MCF 10A (cell line): ENCODE data around the gene TECR. TPM values are rescaled to one million over a fixed set of nuclear protein-coding genes. Genes with fewer than 3 reads are reported as not detected.

ENCODE experiments used
- BruUV-seq: library from RNA; stranded (reverse); fragments of 400-500 nt; replicated peaks from 2 replicates; lab custom pipeline; 2021; lab: Mats Ljungman, UMichigan
- CTCF ChIA-PET: fragments of 300-600 bp; sonication (Branson Sonifier 250); formaldehyde crosslinking; extraction: SDS; loops from one replicate; lab custom pipeline; 2021; ENCODE audit warnings: antibody characterized with exemption, inconsistent platforms; lab: Yijun Ruan, JAX
- POLR2A ChIA-PET: fragments of 300-600, 350-650 bp; sonication (Branson Sonifier 250); formaldehyde crosslinking; extraction: SDS; loops from one replicate; lab custom pipeline; 2020; ENCODE audit warnings: antibody characterized with exemption, inconsistent platforms; lab: Yijun Ruan, JAX
- DNase-seq: peaks from one replicate; pipeline ENCODE4 v3.0.0-alpha.2; 2018; ENCODE audit not compliant: unreplicated experiment
- H3K27ac Mint-ChIP-seq: one replicate; pipeline ENCODE4 v1.8.0; 2022; ENCODE audit warnings: mild to moderate bottlenecking, low read depth, mixed read lengths; ENCODE audit not compliant: unreplicated experiment
- H3K27me3 Mint-ChIP-seq: one replicate; pipeline ENCODE4 v1.8.0; 2022; ENCODE audit warnings: mixed read lengths; ENCODE audit not compliant: insufficient read depth, unreplicated experiment
- H3K36me3 Mint-ChIP-seq: one replicate; pipeline ENCODE4 v1.8.0; 2022; ENCODE audit warnings: mild to moderate bottlenecking, moderate library complexity, mixed read lengths; ENCODE audit not compliant: insufficient read depth, unreplicated experiment
- H3K4me1 Mint-ChIP-seq: one replicate; pipeline ENCODE4 v1.8.0; 2022; ENCODE audit warnings: mixed read lengths; ENCODE audit not compliant: insufficient read depth, unreplicated experiment
- H3K4me3 Mint-ChIP-seq: one replicate; pipeline ENCODE4 v1.8.0; 2022; ENCODE audit warnings: mild to moderate bottlenecking, moderate library complexity, mixed read lengths; ENCODE audit not compliant: unreplicated experiment
- H3K9me3 Mint-ChIP-seq: one replicate; pipeline ENCODE4 v1.8.0; 2022; ENCODE audit warnings: mixed read lengths; ENCODE audit not compliant: unreplicated experiment
- intact Hi-C: fragments of 100-400 bp; cut with micrococcal nuclease; formaldehyde crosslinking; loops from 2 replicates; pipeline ENCODE4 v1.14.1; 2022
- total RNA-seq: library from RNA; stranded (reverse); gene quantifications from 2 replicates; pipeline ENCODE4 v1.2.3, GENCODE V29; 2022
- TF ChIP-seq, protein P1 (sequence below): fragments of 200-600 bp; IDR thresholded peaks from one replicate; pipeline ENCODE4 v1.8.0; 2022; ENCODE audit warnings: antibody characterized with exemption, mild to moderate bottlenecking; ENCODE audit not compliant: unreplicated experiment

TECR gene
- total RNA-seq, 1 experiment from 2014 or later: 106 TPM

DNA sequence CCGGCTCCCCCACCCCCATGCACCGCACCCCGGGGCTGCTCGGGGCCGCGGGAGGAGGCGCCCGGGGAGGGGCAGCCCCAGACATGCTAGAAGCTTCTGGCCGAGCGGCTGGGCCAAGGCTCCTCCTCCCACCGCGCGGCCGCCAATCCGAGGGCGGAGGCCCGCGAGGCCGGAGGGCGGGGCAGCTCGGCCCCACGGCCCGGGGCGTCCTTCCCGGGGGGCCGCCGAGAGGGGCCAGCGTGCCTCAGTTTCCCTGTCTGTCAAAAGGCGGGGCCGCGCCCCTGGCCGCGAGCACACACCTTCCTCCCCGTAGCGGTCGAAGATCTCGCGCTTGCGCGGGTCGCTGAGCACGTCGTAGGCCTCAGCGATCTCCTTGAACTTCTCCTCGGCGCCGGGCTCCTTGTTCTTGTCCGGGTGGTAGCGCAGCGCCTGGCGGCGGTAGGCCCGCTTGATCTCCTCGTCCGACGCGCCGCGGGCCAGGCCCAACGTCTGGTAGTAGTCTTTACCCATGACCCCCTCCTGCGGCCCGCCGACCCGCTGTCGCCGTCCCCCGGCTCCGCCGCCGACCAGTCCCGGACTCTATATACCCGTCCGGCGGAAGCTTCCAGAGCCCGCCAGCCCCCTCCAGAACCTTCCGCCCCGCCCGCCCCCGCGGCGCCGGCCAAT lies 11.4 kb upstream of the TECR start, which contains the start of gene DNAJB1:
TSS of gene DNAJB1 (minus strand) at position 558 of the 666 bp plus-strand sequence. CDS start at position 510, 48 bp downstream.
- DNase-seq: peak; percentile 85
- intact Hi-C loops: loop anchor here (2.0 kb wide), 1 partner anchor 33 kb away; no protein-coding TSS in a partner anchor
- ChIA-PET POLR2A (interaction anchor here (0.6 to 15.7 kb wide), 38 partner anchors 8 to 1726 kb away, joined by 3 to 203 read pairs (median 4); partner anchors contain the start of genes ADGRE5, ASF1B, DDX39A and GIPC1), CTCF (interaction anchor here (0.6 to 7.9 kb wide), 4 partner anchors 13 to 605 kb away, joined by 3 to 53 read pairs (median 4); no protein-coding TSS in a partner anchor)
- H3K4me1 Mint-ChIP-seq: peaks cover 23% of the 10 kb centered on the region
- H3K27me3 Mint-ChIP-seq: no peaks in the 10 kb centered on the region
- TF ChIP-seq, protein P1, sequence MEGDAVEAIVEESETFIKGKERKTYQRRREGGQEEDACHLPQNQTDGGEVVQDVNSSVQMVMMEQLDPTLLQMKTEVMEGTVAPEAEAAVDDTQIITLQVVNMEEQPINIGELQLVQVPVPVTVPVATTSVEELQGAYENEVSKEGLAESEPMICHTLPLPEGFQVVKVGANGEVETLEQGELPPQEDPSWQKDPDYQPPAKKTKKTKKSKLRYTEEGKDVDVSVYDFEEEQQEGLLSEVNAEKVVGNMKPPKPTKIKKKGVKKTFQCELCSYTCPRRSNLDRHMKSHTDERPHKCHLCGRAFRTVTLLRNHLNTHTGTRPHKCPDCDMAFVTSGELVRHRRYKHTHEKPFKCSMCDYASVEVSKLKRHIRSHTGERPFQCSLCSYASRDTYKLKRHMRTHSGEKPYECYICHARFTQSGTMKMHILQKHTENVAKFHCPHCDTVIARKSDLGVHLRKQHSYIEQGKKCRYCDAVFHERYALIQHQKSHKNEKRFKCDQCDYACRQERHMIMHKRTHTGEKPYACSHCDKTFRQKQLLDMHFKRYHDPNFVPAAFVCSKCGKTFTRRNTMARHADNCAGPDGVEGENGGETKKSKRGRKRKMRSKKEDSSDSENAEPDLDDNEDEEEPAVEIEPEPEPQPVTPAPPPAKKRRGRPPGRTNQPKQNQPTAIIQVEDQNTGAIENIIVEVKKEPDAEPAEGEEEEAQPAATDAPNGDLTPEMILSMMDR: no peak
- H3K36me3 Mint-ChIP-seq: peaks cover 58% of the 10 kb centered on the region
- H3K27ac Mint-ChIP-seq: peak within 1 kb of the TSS; percentile 97
- H3K9me3 Mint-ChIP-seq: no peaks in the 10 kb centered on the region
- H3K4me3 Mint-ChIP-seq: peak within 1 kb of the TSS; percentile 87
- no TSS peak for BruUV-seq

DNA sequence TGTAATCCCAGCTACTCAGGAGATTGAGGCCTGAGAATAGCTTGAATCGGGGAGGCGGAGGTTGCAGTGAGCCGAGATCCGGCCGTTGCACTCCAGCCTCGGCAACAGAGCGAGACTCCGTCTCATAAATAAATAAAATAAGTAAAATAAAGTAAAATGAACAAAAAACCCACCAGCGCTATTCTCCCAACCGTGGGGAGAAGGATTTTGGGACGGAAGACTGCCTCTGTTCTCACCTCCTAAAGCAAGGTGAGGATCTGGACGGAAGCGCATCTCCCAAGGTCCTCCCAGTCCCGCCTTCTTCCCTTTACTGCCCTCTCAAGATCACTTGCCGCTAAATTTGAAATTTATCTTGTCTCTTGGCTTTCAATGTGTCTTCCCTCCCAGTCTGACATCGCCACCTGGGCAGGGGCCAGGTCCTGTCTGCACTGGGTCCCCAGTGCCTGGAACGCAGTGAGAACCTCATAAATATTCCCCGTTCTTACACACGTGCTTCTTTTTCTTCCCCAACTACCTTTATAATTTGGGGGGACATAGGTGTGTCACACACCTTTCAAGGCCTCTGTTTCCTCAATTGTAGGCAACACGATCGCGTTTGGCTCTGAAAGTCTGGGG lies 10.0 kb upstream of the TECR start:
- no TSS peak for BruUV-seq
- intact Hi-C loops: no loop called here
- H3K9me3 Mint-ChIP-seq: no peaks in the 10 kb centered on the region
- no peak for DNase-seq
- TF ChIP-seq, protein P1: no peak
- H3K36me3 Mint-ChIP-seq: peaks cover 44% of the 10 kb centered on the region
- peaks cover 23% of the 10 kb centered on the region for H3K4me1 Mint-ChIP-seq
- peak overlapping the region; percentile 97 for H3K27ac Mint-ChIP-seq
- CTCF ChIA-PET: interaction anchor here (0.8 to 7.9 kb wide), 2 partner anchors 8 to 14 kb away, joined by 3 to 53 read pairs; no protein-coding TSS in a partner anchor
- no peaks in the 10 kb centered on the region for H3K27me3 Mint-ChIP-seq
- peak overlapping the region; percentile 57 for H3K4me3 Mint-ChIP-seq
- POLR2A ChIA-PET: interaction anchor here (0.5 to 15.7 kb wide), 10 partner anchors 9 to 808 kb away, joined by 3 to 203 read pairs (median 14); partner anchors contain the start of genes DDX39A, GIPC1, NDUFB7 and TECR

DNA sequence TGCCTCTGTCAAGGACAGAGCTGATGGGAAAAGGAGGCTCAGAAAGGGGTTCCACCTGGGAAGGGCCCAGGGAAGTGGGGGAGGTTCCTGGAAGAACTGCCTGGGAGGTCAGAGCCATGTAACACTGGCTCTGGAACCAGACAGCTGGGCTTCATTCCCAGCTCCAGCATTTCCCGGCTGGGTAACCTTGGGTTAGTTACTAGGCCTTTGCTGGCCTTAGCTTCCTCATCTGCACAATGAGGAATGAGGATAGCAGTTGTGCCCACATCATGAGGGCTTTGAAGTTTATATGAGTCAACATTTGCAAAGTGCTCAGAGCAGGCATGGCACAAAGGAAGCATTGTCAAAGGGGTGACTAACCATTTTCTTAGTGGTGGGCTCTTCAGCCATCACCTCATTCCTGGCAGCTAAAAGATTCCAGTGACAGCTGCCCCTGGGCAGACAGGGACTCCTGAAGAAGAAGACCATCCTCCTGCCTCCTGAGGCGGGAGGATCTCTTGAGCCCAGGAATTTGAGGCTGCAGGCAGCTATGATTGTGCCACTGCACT lies 9.5 kb upstream of the TECR start:
- H3K4me3 Mint-ChIP-seq: peak overlapping the region; percentile 57
- TF ChIP-seq, protein P1: no peak
- H3K27ac Mint-ChIP-seq: peak overlapping the region; percentile 97
- POLR2A ChIA-PET: interaction anchor here (0.5 to 5.6 kb wide), 7 partner anchors 9 to 1785 kb away, joined by 3 to 153 read pairs (median 5); partner anchors contain the start of genes DDX39A and GIPC1
- no peak for DNase-seq
- H3K27me3 Mint-ChIP-seq: no peaks in the 10 kb centered on the region
- H3K9me3 Mint-ChIP-seq: no peaks in the 10 kb centered on the region
- peaks cover 23% of the 10 kb centered on the region for H3K4me1 Mint-ChIP-seq
- no TSS peak for BruUV-seq
- CTCF ChIA-PET: interaction anchor here (0.5 to 7.9 kb wide), 4 partner anchors 9 to 37 kb away, joined by 3 to 53 read pairs (median 3); partner anchors contain the start of gene GIPC1
- intact Hi-C loops: no loop called here
- H3K36me3 Mint-ChIP-seq: peaks cover 38% of the 10 kb centered on the region
